T follicular helper cell (primary cell): ENCODE data around the gene ZC3H6.
"Not testable (repeated sequence)": the region's sequence is repeated elsewhere in the genome, so short reads cannot be mapped to it uniquely, and the experiment has no call there.

Experiments used
- DNase-seq: peaks from one replicate; pipeline ENCODE4 v3.0.0-alpha.2; 2020; ENCODE audit warnings: low read depth

The ZC3H6 gene

DNA sequence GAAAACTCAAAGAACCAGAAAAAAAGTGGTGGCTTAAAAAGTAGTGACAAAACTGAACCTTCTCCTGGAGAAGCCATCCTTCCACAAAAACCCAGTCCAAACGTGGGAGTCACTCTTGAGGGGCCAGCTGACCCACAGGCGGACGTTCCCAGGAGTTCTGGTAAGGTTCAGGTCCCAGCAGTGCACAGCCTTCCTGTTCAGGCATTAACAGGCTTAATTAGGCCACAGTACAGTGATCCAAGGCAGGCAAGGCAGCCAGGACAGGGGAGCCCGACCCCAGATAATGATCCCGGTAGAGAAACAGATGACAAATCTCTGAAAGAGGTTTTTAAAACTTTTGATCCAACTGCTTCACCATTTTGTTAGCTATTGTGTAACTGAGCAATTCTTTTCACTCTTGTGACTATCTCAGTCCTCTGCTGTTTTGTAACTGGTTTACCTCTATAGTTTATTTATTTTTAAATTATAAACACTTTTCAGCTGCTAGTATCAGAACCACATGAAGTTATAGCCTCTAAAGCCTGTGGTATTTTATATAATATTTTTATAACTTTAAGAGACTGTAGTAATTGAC is 56.8 kb downstream of the ZC3H6 start:
- DNase-seq = no peak

- no peak for DNase-seq
Measured at GRCh38 chr2:112335600-112335999, 60.2 kb downstream of the ZC3H6 start.

- no peak for DNase-seq
Measured at GRCh38 chr2:112339986-112340385, 64.6 kb downstream of the ZC3H6 start.

- DNase-seq = no peak
Measured at GRCh38 chr2:112340475-112341267, 65.3 kb downstream of the ZC3H6 start.

DNA sequence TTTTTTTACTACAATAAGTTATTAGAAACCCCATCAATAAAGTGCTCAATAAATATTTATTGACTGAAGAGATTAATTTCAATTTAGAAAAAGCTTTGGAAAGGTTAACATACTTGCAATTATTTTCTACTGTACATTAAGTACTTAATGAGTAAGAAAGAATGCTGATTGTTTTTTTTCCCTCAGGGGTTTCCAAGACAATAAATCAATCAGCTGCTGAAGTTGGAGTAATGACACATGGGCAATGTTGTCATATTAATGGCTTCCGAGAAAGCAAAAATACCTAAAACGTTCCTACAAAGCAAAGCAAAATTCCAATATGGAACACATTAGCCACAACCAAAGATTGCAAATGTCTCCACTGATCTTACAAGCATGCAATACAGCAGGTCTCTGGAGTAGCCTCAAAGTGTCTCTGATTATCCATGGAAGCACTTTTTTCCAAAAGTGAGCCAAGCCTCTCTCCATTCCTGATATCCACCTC is 66.7 kb downstream of the ZC3H6 start:
- DNase-seq = no peak

DNA sequence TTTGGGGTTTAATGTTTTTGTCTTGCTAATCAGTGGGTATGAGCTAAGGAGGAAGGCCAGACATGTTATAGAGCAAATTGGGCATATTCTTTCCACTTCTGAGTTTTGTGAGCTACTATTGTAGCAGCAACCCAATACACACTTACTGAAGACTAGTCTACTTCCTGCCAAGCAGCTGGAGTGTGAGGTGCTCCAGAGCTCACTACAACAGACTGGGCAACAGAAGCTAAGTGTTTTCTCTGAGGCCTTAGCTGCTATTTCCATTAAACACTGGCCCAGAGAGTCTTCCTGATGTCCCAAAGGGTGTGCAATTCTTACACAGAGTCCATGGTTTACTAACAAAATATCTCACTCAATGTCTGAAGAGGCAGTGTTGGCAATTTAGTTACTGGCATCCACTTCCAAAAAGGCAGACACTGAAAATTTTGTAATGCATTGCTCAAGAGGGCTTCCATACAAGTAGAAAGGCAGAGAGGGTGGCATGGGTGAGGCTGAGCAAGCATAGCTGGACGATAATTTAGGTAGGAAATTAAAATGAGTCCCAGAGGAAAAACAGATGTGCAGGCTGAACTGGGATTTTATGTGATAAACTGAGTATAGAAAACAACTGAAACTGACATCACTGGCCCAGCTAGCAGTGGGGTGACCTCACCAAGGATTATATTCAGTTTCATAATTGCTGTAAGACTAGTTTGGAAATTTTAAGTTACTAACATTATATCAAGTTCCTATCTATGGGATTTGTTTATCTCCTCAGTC is 68.6 kb downstream of the ZC3H6 start:
- no peak for DNase-seq

GRCh38 chr2:112345030-112346027 is 69.9 kb downstream of the ZC3H6 start:
- no peak for DNase-seq

DNA sequence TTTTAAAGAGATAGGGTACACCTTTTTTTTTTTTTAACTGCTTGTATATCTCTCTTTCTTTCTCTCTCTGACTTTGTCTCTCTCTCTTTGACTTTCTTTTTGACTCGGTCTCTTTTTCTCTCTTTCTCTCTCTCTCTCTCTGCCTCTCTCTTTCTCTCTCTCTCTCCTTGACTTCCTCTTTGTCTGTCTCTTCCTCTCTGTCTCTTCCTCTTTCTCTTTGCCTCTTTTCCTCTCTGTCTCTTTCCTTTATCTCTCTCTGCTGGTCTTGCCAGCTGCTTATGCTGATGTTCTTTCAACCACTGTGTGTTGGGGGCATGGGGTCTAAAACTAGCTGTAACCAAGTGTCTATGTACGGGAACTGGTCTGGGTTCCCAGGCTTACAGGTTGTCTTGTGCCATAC is 76.9 kb downstream of the ZC3H6 start:
- not testable (repeated sequence) for DNase-seq

DNA sequence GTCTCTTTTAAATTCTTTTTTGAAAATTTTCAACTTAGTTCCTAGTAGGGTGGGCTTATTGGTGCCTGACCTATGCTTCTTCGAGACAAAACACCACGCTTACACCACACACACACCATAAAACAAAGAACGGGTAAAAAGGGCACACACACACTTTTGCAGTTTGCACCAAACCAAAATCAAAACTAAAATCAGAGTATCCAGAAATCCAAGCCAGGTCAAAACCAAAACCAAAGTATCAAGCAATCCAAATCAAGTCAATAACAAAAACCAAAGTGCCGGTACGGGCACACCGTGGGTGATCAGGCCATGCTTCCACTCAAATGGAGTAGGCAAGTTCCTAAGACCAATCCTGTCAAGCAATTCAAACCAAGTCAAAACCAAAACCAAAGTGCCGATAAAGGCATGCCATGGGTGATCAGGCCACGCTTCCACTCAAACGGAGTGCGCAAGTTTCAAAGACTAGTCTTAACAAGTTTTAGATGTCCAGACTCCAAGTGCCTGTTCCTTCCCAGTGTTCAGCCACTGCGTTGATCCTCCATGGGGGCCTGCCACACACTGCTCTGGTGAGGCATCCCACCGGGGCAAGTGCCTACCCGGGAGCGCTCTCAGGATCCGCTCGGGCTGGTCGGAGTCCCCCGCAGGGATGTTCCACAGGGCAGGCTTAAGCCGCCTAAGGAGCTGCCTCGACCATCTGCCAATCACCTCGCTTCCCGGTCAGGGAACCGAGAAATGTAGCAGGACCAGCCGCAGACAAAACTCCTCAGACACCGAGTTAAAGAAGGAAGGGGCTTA is 77.6 kb downstream of the ZC3H6 start:
- DNase-seq = not testable (repeated sequence)

- not testable (repeated sequence) for DNase-seq
Measured at GRCh38 chr2:112354335-112354734, 78.9 kb downstream of the ZC3H6 start.

GRCh38 chr2:112360055-112360454 is 84.7 kb downstream of the ZC3H6 start:
- DNase-seq = not testable (repeated sequence)
